Esophagus muscularis mucosa (tissue), 4 donors: ENCODE measurements around the gene SLC39A3. TPM values are rescaled to one million over a fixed set of nuclear protein-coding genes. Genes with fewer than 3 reads are reported as not detected.

ENCODE experiments used
- DNase-seq: peaks from one replicate; pipeline ENCODE4 v3.0.0-alpha.2; 2017; ENCODE audit errors: extremely low spot score
- H3K27ac ChIP-seq, 4 donors: fragments of 200-600 bp; sonication (generic); replicated peaks in 1 of 4; 1 replicate in 3 of 4; 2 replicates in 1 of 4; pipeline ENCODE4 v1.5.1; 2016 to 2019; ENCODE audit warnings: mild to moderate bottlenecking in 1 of 4
- H3K27me3 ChIP-seq, 4 donors: fragments of 200-600 bp; sonication (generic); one replicate each; pipeline versions ENCODE4 v1.5.1 to v1.6.0; 2016 to 2019
- H3K36me3 ChIP-seq, 4 donors: fragments of 200-600 bp; sonication (generic); one replicate each; pipeline ENCODE4 v1.5.1; 2016 to 2019
- H3K4me1 ChIP-seq, 4 donors: fragments of 200-600 bp; sonication (generic); one replicate each; pipeline ENCODE4 v1.5.1; 2016 to 2019
- H3K4me3 ChIP-seq, 4 donors: fragments of 200-600 bp; sonication (generic); 1 replicate in 2 of 4; 2 replicates in 2 of 4; pipeline ENCODE4 v1.5.1; 2016 to 2019; ENCODE audit warnings: mild to moderate bottlenecking in 4 of 4, moderate library complexity in 1 of 4
- H3K9me3 ChIP-seq, 4 donors: fragments of 200-600 bp; sonication (generic); 1 replicate in 3 of 4; 2 replicates in 1 of 4; pipeline ENCODE4 v1.5.1; 2016 to 2019
- CTCF ChIP-seq, 3 experiments: fragments of 200-600 bp in 2 of 3; fragments of 450-650 bp in 1 of 3; sonication (generic) in 2 of 3; IDR thresholded peaks; one replicate each; pipeline ENCODE4 v1.5.1; 2017 to 2019; ENCODE audit warnings: antibody characterized with exemption in 3 of 3, mild to moderate bottlenecking in 2 of 3, moderate library complexity in 1 of 3
- EP300 ChIP-seq: sonication (generic); formaldehyde crosslinking; IDR thresholded peaks from one replicate; pipeline ENCODE4 v1.6.1; 2017; ENCODE audit warnings: antibody characterized with exemption
- POLR2A ChIP-seq: fragments of 450-650 bp; IDR thresholded peaks from one replicate; pipeline ENCODE4 v1.6.1; 2017; ENCODE audit warnings: antibody characterized with exemption, moderate library complexity, mild to moderate bottlenecking, low read depth
- POLR2AphosphoS5 ChIP-seq, 2 donors: sonication (generic); formaldehyde crosslinking; IDR thresholded peaks; one replicate each; pipeline ENCODE4 v1.6.1; 2017; ENCODE audit warnings: antibody characterized with exemption in 2 of 2
- WGBS: methylation state at CpG from one replicate; pipeline ENCODE4 v1.1.5; 2018; 5-methylcytosine and 5-hydroxymethylcytosine counted together
- intact Hi-C: fragments of 100-400 bp; cut with DNase I; formaldehyde crosslinking; loops from one replicate; pipeline ENCODE4 v1.15.1; 2023
- total RNA-seq, 4 donors: library from RNA; depleted of rRNA; stranded (reverse); fragments of >200 nt; gene quantifications; one replicate each; pipeline versions ENCODE4 v1.1.0 to v1.2.1, GENCODE V29; 2016

The SLC39A3 gene
- total RNA-seq, 4 donors from 2014 or later: 31.6 to 36.9 (median 33.8) TPM

GRCh38 chr19:2756477-2756876 lies 16.7 kb upstream of the SLC39A3 start:
- Histone ChIP-seq H3K27ac (no peak overlapping the region), H3K36me3 (peaks cover 51 to 88% (median 77%) of the 10 kb centered on the region in 4 donors), H3K4me1 (no peaks in the 10 kb centered on the region), H3K9me3 (no peaks in the 10 kb centered on the region), H3K27me3 (no peaks in the 10 kb centered on the region), H3K4me3 (no peak overlapping the region)
- 92% methylated on average over 7 of the region's 8 CpGs for WGBS
- intact Hi-C loops: no loop called here
- no peak for DNase-seq
- TF ChIP-seq POLR2AphosphoS5 (IDR thresholded peaks at IDR 0.05) (no peak), EP300 (no peak), POLR2A (no peak), CTCF (IDR thresholded peaks at IDR 0.05) (no peak)

GRCh38 chr19:2755811-2756210 lies 16.0 kb upstream of the SLC39A3 start:
- Histone ChIP-seq H3K27ac (no peak overlapping the region), H3K36me3 (peaks cover 51 to 81% (median 70%) of the 10 kb centered on the region in 4 donors), H3K4me3 (no peak overlapping the region), H3K27me3 (no peaks in the 10 kb centered on the region), H3K9me3 (no peaks in the 10 kb centered on the region), H3K4me1 (no peaks in the 10 kb centered on the region)
- TF ChIP-seq CTCF (IDR thresholded peaks at IDR 0.05): no peak
- no peak for TF ChIP-seq POLR2AphosphoS5 (IDR thresholded peaks at IDR 0.05)
- TF ChIP-seq POLR2A: no peak
- no peak for TF ChIP-seq EP300
- intact Hi-C loops: no loop called here
- DNase-seq: no peak
- 89% methylated on average over 16 of the region's 16 CpGs for WGBS

DNA sequence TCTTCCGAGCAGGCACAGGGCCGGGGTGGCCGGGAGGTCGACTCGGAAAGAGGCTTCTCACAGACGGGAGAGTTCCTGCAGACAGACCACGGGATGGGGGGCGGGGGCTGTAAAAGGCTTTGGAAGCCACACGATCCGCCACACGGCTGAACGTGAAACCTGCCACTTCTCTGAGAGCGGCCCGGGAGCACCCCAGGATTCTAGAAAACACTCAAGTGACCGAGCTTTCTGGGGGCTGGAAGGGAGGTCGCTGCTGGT lies 15.6 kb upstream of the SLC39A3 start:
- H3K27ac ChIP-seq: no peak overlapping the region
- H3K36me3 ChIP-seq: peaks cover 47 to 77% (median 66%) of the 10 kb centered on the region in 4 donors
- 95% methylated on average over 14 of the region's 16 CpGs for WGBS
- H3K9me3 ChIP-seq: no peaks in the 10 kb centered on the region
- intact Hi-C loops: no loop called here
- TF ChIP-seq CTCF (IDR thresholded peaks at IDR 0.05) (no peak), POLR2A (no peak), EP300 (no peak), POLR2AphosphoS5 (IDR thresholded peaks at IDR 0.05) (no peak)
- no peak overlapping the region for H3K4me3 ChIP-seq
- DNase-seq: no peak
- no peaks in the 10 kb centered on the region for H3K27me3 ChIP-seq
- H3K4me1 ChIP-seq: no peaks in the 10 kb centered on the region

DNA sequence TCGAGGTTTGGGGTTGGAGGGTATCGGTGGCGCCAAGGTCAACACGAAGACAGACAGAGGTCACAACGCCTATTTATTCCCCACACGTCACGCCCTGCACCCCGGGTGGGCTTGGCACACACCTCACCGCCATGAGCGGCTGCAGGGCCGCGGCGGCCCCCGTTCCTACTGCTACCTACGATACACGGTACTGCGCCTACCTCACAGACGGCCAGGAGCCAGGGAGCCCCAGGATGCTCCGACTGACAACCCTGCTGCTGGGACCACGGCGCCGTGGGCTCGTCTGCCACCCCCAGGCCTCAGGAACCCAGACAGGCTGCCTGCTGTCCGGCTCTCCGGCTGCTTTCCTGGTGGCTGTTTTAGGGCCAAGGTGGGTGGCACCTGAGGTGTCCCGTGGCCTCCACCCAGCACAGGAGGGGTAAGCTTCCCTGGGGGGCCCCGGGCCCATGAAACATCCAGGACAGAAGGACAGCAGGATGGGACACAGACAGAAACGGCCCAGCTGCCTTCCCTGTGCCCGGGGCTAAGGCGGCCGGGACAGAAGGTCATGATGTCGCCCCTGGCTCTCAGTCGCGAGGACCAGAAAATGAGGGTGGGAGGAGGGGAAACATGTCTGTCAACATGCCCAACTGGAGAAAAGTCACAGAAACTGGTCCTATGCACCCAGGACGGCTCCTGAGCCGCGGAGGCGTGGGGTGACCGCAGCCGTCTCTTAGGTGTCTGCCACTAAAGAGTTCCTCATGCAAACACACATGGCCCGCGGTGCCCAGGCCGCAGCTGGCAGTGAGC lies 15.0 kb upstream of the SLC39A3 start:
- H3K27me3 ChIP-seq: no peaks in the 10 kb centered on the region
- peaks cover 43 to 72% (median 63%) of the 10 kb centered on the region in 4 donors for H3K36me3 ChIP-seq
- intact Hi-C loops: no loop called here
- TF ChIP-seq POLR2A (no peak), CTCF (IDR thresholded peaks at IDR 0.05) (no peak), EP300 (no peak), POLR2AphosphoS5 (IDR thresholded peaks at IDR 0.05) (no peak)
- H3K9me3 ChIP-seq: no peaks in the 10 kb centered on the region
- WGBS: 88% methylated on average over 32 of the region's 43 CpGs
- no peak overlapping the region for H3K27ac ChIP-seq
- H3K4me1 ChIP-seq: no peaks in the 10 kb centered on the region
- no peak overlapping the region for H3K4me3 ChIP-seq
- no peak for DNase-seq

DNA sequence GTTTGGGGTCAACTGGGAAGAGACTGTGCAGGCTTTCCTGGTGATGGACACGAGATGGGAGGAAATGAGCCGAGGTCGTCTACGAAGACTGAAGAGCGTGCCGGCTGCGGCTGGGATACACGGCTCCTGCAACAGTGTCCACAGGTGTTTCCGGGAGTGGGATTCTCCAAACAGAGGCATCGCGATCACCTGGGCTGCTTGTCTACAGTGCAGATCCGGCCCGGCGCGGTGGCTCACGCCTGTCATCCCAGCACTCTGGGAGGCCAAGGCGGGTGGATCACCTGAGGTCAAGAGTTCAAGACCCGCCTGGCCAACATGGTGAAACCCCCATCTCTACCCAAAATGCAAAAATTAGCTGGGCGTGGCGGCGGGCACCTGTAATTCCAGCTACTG lies 11.6 kb upstream of the SLC39A3 start:
- no peaks in the 10 kb centered on the region for H3K27me3 ChIP-seq
- intact Hi-C loops: no loop called here
- no peaks in the 10 kb centered on the region for H3K9me3 ChIP-seq
- no peak for TF ChIP-seq CTCF (IDR thresholded peaks at IDR 0.05)
- no peak for TF ChIP-seq EP300
- no peak for TF ChIP-seq POLR2A
- TF ChIP-seq POLR2AphosphoS5 (IDR thresholded peaks at IDR 0.05): no peak
- DNase-seq: no peak
- no peak overlapping the region for H3K4me3 ChIP-seq
- no peak overlapping the region for H3K27ac ChIP-seq
- H3K4me1 ChIP-seq: peaks cover 0 to 8% (median 5%) of the 10 kb centered on the region in 4 donors
- WGBS: 92% methylated on average over 16 of the region's 21 CpGs
- H3K36me3 ChIP-seq: peaks cover 25 to 37% (median 30%) of the 10 kb centered on the region in 4 donors
